ENCODE measurements around the gene CENPO. TPM values are rescaled to one million over a fixed set of nuclear protein-coding genes. Genes with fewer than 3 reads are reported as not detected.
"Not testable (repeated sequence)": the region's sequence is repeated elsewhere in the genome, so short reads cannot be mapped to it uniquely, and the experiment has no call there.

CENPO gene
- total RNA-seq, 1 donor from 2014 or later: 69.3 TPM

GRCh38 chr2:24832073-24832461 lies 38.8 kb downstream of the CENPO start:
- Mint-ChIP-seq H3K9me3 (no peaks in the 10 kb centered on the region), H3K4me3 (peak overlapping the region; percentile 4), H3K27ac (ENCODE audit: unreplicated experiment) (peak overlapping the region; percentile 88), H3K4me1 (peaks cover 42% of the 10 kb centered on the region), H3K27me3 (ENCODE audit: low read depth) (peaks cover 3% of the 10 kb centered on the region), H3K36me3 (ENCODE audit: low read depth) (peaks cover 20% of the 10 kb centered on the region)
- TF ChIP-seq, protein P1, sequence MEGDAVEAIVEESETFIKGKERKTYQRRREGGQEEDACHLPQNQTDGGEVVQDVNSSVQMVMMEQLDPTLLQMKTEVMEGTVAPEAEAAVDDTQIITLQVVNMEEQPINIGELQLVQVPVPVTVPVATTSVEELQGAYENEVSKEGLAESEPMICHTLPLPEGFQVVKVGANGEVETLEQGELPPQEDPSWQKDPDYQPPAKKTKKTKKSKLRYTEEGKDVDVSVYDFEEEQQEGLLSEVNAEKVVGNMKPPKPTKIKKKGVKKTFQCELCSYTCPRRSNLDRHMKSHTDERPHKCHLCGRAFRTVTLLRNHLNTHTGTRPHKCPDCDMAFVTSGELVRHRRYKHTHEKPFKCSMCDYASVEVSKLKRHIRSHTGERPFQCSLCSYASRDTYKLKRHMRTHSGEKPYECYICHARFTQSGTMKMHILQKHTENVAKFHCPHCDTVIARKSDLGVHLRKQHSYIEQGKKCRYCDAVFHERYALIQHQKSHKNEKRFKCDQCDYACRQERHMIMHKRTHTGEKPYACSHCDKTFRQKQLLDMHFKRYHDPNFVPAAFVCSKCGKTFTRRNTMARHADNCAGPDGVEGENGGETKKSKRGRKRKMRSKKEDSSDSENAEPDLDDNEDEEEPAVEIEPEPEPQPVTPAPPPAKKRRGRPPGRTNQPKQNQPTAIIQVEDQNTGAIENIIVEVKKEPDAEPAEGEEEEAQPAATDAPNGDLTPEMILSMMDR (conservative IDR thresholded peaks at IDR 0.05): no peak
- peak; percentile 45 for DNase-seq (ENCODE audit: low read depth, low spot score)

GRCh38 chr2:24832521-24832920 lies 39.3 kb downstream of the CENPO start:
- no peak for DNase-seq (ENCODE audit: low read depth, low spot score)
- H3K4me3 Mint-ChIP-seq: peak overlapping the region; percentile 34
- H3K36me3 Mint-ChIP-seq (ENCODE audit: low read depth): peaks cover 20% of the 10 kb centered on the region
- TF ChIP-seq, protein P1 (conservative IDR thresholded peaks at IDR 0.05): no peak
- peaks cover 3% of the 10 kb centered on the region for H3K27me3 Mint-ChIP-seq (ENCODE audit: low read depth)
- no peaks in the 10 kb centered on the region for H3K9me3 Mint-ChIP-seq
- H3K4me1 Mint-ChIP-seq: peaks cover 37% of the 10 kb centered on the region
- peak overlapping the region; percentile 88 for H3K27ac Mint-ChIP-seq (ENCODE audit: unreplicated experiment)

GRCh38 chr2:24832931-24833701 lies 39.9 kb downstream of the CENPO start:
- H3K36me3 Mint-ChIP-seq (ENCODE audit: low read depth): peaks cover 20% of the 10 kb centered on the region
- no peaks in the 10 kb centered on the region for H3K9me3 Mint-ChIP-seq
- peak overlapping the region; percentile 10 for H3K27ac Mint-ChIP-seq (ENCODE audit: unreplicated experiment)
- peaks cover 32% of the 10 kb centered on the region for H3K4me1 Mint-ChIP-seq
- TF ChIP-seq, protein P1 (conservative IDR thresholded peaks at IDR 0.05): no peak
- peak overlapping the region; percentile 34 for H3K4me3 Mint-ChIP-seq
- no peak for DNase-seq (ENCODE audit: low read depth, low spot score)
- H3K27me3 Mint-ChIP-seq (ENCODE audit: low read depth): no peaks in the 10 kb centered on the region

DNA sequence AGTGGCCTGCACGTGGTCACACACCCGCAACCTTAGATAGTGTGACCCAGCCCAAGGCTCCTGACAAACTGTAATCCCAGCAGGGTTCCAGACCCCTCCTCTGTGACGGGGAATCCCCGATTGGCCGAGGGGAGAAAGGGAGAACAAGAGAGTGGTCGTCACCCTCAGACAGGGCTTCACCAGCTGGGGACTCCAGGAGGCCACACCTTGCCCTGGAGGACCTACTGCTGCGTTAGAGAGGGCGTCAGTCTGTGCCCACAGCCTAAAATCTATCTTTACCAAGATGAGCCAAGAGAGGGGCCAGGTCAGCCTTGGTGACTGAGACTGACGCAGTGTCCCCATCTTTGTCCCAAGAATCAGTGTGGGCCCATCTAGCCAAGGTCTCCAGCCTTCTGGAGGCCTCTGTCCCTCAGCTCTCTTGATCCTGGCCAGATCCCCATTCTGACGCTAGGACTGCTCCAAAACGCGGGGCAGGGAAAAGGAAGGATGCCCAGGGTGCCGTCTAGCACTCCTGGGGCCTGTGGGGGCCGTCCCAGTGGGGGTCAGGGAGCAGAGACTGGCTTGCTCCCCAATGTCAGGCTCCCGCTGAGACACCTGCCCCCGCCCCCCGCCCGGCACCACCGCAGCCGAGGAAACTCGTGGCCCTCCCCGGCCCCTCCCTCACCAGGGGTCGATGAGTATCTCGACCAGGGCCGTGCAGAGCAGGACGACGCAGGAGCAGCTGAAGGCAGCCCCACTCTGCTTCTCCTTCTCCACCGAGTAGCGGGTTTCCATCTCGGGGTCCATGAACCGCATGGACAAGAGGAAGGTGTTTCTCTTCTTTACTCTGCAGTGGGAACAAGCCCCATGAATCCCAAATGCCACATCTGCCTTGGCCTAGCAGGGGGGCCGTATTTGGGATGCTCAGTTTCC lies 40.9 kb downstream of the CENPO start:
- H3K36me3 Mint-ChIP-seq (ENCODE audit: low read depth): peaks cover 20% of the 10 kb centered on the region

DNA sequence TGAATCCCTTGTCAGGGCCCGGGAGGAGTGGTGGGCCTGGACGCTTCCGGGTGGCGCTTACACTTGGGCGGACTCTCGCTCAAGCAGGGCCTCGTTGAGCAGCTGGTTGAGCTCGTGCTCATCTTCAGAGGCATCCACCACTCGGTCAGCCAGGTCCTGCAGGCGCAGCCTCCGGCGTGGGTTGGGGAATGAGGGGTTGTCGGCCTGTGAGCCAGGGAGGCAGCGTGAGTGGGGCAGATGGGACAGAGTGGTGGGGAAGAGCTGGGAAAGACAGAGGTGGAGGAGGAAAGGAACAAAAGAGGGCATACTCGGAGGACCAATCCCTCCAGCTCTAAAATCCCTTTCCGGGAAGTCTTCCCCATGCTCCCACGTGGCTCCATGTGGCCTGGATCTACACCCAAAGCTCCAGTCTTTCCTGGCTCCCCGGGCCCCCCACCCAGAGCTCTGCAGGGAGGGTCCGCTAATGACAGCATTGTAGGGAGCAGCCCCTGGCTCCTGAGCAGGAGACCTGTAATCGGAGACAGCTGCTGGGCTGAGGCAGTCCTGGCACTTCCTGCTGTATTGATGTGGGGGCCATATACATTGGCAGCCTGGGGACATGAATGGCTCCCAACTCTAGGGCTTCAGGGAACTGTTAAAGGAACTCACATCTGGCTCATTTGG lies 41.6 kb downstream of the CENPO start:
- Mint-ChIP-seq H3K9me3 (no peaks in the 10 kb centered on the region), H3K36me3 (ENCODE audit: low read depth) (peaks cover 20% of the 10 kb centered on the region), H3K27ac (ENCODE audit: unreplicated experiment) (peak overlapping the region; percentile 78), H3K27me3 (ENCODE audit: low read depth) (no peaks in the 10 kb centered on the region), H3K4me1 (peaks cover 27% of the 10 kb centered on the region), H3K4me3 (no peak overlapping the region)
- no peak for DNase-seq (ENCODE audit: low read depth, low spot score)
- TF ChIP-seq, protein P1 (conservative IDR thresholded peaks at IDR 0.05): no peak

More for the DNA sequence above, 40.9 kb downstream of the CENPO start:
- H3K27me3 Mint-ChIP-seq (ENCODE audit: low read depth): no peaks in the 10 kb centered on the region
- peak overlapping the region; percentile 78 for H3K27ac Mint-ChIP-seq (ENCODE audit: unreplicated experiment)
- peaks cover 27% of the 10 kb centered on the region for H3K4me1 Mint-ChIP-seq
- TF ChIP-seq, protein P1 (conservative IDR thresholded peaks at IDR 0.05): no peak
- no peaks in the 10 kb centered on the region for H3K9me3 Mint-ChIP-seq
- no peak for DNase-seq (ENCODE audit: low read depth, low spot score)
- H3K4me3 Mint-ChIP-seq: no peak overlapping the region

DNA sequence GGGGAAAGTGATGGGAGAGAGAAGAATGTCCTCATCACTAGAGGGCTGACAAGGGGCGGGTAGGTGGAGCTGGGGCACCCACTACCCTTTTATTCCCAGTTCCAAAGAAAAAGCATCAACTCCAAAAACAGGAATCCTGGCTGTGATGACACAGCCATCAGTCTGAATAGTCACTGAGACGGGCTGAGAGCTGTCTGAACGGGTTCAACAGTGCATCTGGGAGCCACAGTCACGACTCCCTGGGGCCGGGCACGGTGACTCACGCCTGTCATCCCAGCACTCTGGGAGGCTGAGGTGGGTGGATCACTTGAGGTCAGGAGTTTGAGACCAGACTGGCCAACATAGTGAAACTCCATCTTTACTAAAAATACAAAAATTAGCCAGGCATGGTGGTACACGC lies 42.2 kb downstream of the CENPO start:
- H3K27me3 Mint-ChIP-seq (ENCODE audit: low read depth); H3K9me3 Mint-ChIP-seq; H3K27ac Mint-ChIP-seq (ENCODE audit: unreplicated experiment); DNase-seq (ENCODE audit: low read depth, low spot score); H3K4me3 Mint-ChIP-seq: not testable (repeated sequence)
- peaks cover 17% of the 10 kb centered on the region for H3K36me3 Mint-ChIP-seq (ENCODE audit: low read depth)
- peaks cover 27% of the 10 kb centered on the region for H3K4me1 Mint-ChIP-seq

All from neural crest cell (in vitro differentiated cells).